HepG2 (cell line): ENCODE results near the gene PRPSAP1. TPM values are rescaled to one million over a fixed set of nuclear protein-coding genes. Genes with fewer than 3 reads are reported as not detected.

ENCODE experiments used
- ELK4 ChIP-seq: sonication (generic); formaldehyde crosslinking; IDR thresholded peaks from 2 replicates; pipeline ENCODE4 v1.9.0; 2021; ENCODE audit warnings: missing genetic modification reagents, borderline replicate concordance
- FOXO1 ChIP-seq: sonication (generic); formaldehyde crosslinking; IDR thresholded peaks from 2 replicates; pipeline ENCODE4 v1.4.0; 2020; ENCODE audit warnings: missing genetic modification reagents
- HOXA5 ChIP-seq: sonication (generic); formaldehyde crosslinking; IDR thresholded peaks from 2 replicates; pipeline ENCODE4 v1.4.0; 2020; ENCODE audit warnings: missing genetic modification reagents
- MAFG ChIP-seq: sonication (generic); formaldehyde crosslinking; IDR thresholded peaks from 2 replicates; pipeline ENCODE4 v1.5.1; 2020; ENCODE audit warnings: mild to moderate bottlenecking, missing genetic modification reagents
- MAFK ChIP-seq, 2 experiments: IDR thresholded peaks in 1 of 2; conservative IDR thresholded peaks in 1 of 2; 2 replicates each; pipeline ENCODE4 v1.6.1; 2011; ENCODE audit warnings: improper control_type of control experiment in 2 of 2, low read length in 2 of 2
- NFKBIZ ChIP-seq: IDR thresholded peaks from 2 replicates; pipeline ENCODE4 v1.6.1; 2018; ENCODE audit warnings: missing genetic modification reagents, missing compliant biosample characterization
- RBFOX2 ChIP-seq: fragments of 200-400 bp; formaldehyde crosslinking; IDR thresholded peaks from 2 replicates; pipeline ENCODE4 v1.6.1; 2017; ENCODE audit warnings: low read depth, mild to moderate bottlenecking, low read length
- RFX3 ChIP-seq: IDR thresholded peaks from 2 replicates; pipeline ENCODE4 v1.6.1; 2016; ENCODE audit warnings: missing biosample characterization, missing genetic modification reagents
- SRSF1 ChIP-seq: fragments of 200-400 bp; formaldehyde crosslinking; optimal IDR thresholded peaks from 2 replicates; pipeline ENCODE3; 2017; ENCODE audit warnings: mild to moderate bottlenecking, low read depth, low read length, moderate library complexity
- ZNF18 ChIP-seq: sonication (generic); formaldehyde crosslinking; IDR thresholded peaks from 2 replicates; pipeline ENCODE4 v1.8.0; 2022; ENCODE audit warnings: mild to moderate bottlenecking, missing genetic modification reagents; ENCODE audit not compliant: insufficient replicate concordance
- ZNF562 ChIP-seq: sonication (generic); formaldehyde crosslinking; IDR thresholded peaks from 2 replicates; pipeline ENCODE4 v1.8.0; 2022; ENCODE audit warnings: missing genetic modification reagents, borderline replicate concordance
- ZNF749 ChIP-seq: sonication (generic); formaldehyde crosslinking; IDR thresholded peaks from 2 replicates; pipeline ENCODE4 v1.8.0; 2022; ENCODE audit warnings: mild to moderate bottlenecking, missing genetic modification reagents, moderate library complexity, borderline replicate concordance
- ZNF766 ChIP-seq: sonication (generic); formaldehyde crosslinking; IDR thresholded peaks from 2 replicates; pipeline ENCODE4 v1.5.0; 2020; ENCODE audit warnings: missing genetic modification reagents, borderline replicate concordance
- ZZZ3 ChIP-seq: sonication (generic); formaldehyde crosslinking; IDR thresholded peaks from 2 replicates; pipeline ENCODE4 v1.4.0; 2020; ENCODE audit warnings: missing genetic modification reagents, mild to moderate bottlenecking, borderline replicate concordance
- polyA plus RNA-seq, 8 experiments: library from polyadenylated mRNA; depleted of rRNA in 3 of 8; stranded (reverse) in 7 of 8; unstranded in 1 of 8; fragments of >200 nt; fragmentation: Illumina TruSeq in 4 of 8; extraction: Trizol in 4 of 8; gene quantifications; 2 replicates each; pipeline versions ENCODE4 v1.2.1 to v1.2.3, GENCODE V29; 2011 to 2016; ENCODE audit warnings: low read depth in 4 of 8, missing spikeins in 1 of 8, mixed read lengths in 1 of 8; ENCODE audit not compliant: insufficient read depth in 1 of 8
- total RNA-seq, 5 experiments: library from RNA; depleted of rRNA; stranded (reverse); fragments of >200 nt; fragmentation: Illumina TruSeq; extraction: Trizol; gene quantifications; 2 replicates each; pipeline ENCODE4 v1.2.3, GENCODE V29; 2016; ENCODE audit warnings: low read depth in 1 of 5
- TF ChIP-seq, protein P1 (sequence below): sonication (generic); formaldehyde crosslinking; conservative IDR thresholded peaks from 2 replicates; pipeline ENCODE4 v1.5.0; 2020; ENCODE audit warnings: missing genetic modification reagents
- TF ChIP-seq, protein P2 (sequence below): sonication (generic); formaldehyde crosslinking; IDR thresholded peaks from one replicate; pipeline ENCODE4 v1.5.1; 2020; ENCODE audit warnings: mild to moderate bottlenecking, missing genetic modification reagents; ENCODE audit errors: not compliant biosample characterization

Gene PRPSAP1
- total and polyA plus RNA-seq, 2 of the 13 experiments (the other 11 are each of a cell fraction or from before 2014, with no cell fraction given): 91.1 to 314 TPM

GRCh38 chr17:76382803-76383545 lies 29.3 kb upstream of the PRPSAP1 start (continued):
- peak; percentile 68 for TF ChIP-seq ZNF18 (CRISPR knock-in tag)
- TF ChIP-seq, protein P1, sequence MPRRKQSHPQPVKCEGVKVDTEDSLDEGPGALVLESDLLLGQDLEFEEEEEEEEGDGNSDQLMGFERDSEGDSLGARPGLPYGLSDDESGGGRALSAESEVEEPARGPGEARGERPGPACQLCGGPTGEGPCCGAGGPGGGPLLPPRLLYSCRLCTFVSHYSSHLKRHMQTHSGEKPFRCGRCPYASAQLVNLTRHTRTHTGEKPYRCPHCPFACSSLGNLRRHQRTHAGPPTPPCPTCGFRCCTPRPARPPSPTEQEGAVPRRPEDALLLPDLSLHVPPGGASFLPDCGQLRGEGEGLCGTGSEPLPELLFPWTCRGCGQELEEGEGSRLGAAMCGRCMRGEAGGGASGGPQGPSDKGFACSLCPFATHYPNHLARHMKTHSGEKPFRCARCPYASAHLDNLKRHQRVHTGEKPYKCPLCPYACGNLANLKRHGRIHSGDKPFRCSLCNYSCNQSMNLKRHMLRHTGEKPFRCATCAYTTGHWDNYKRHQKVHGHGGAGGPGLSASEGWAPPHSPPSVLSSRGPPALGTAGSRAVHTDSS (CRISPR knock-in tag): no peak
- no peak for TF ChIP-seq ZZZ3 (CRISPR knock-in tag)
- TF ChIP-seq ZNF766: no peak; the same call in none of the 2 replicates
- TF ChIP-seq, protein P2, sequence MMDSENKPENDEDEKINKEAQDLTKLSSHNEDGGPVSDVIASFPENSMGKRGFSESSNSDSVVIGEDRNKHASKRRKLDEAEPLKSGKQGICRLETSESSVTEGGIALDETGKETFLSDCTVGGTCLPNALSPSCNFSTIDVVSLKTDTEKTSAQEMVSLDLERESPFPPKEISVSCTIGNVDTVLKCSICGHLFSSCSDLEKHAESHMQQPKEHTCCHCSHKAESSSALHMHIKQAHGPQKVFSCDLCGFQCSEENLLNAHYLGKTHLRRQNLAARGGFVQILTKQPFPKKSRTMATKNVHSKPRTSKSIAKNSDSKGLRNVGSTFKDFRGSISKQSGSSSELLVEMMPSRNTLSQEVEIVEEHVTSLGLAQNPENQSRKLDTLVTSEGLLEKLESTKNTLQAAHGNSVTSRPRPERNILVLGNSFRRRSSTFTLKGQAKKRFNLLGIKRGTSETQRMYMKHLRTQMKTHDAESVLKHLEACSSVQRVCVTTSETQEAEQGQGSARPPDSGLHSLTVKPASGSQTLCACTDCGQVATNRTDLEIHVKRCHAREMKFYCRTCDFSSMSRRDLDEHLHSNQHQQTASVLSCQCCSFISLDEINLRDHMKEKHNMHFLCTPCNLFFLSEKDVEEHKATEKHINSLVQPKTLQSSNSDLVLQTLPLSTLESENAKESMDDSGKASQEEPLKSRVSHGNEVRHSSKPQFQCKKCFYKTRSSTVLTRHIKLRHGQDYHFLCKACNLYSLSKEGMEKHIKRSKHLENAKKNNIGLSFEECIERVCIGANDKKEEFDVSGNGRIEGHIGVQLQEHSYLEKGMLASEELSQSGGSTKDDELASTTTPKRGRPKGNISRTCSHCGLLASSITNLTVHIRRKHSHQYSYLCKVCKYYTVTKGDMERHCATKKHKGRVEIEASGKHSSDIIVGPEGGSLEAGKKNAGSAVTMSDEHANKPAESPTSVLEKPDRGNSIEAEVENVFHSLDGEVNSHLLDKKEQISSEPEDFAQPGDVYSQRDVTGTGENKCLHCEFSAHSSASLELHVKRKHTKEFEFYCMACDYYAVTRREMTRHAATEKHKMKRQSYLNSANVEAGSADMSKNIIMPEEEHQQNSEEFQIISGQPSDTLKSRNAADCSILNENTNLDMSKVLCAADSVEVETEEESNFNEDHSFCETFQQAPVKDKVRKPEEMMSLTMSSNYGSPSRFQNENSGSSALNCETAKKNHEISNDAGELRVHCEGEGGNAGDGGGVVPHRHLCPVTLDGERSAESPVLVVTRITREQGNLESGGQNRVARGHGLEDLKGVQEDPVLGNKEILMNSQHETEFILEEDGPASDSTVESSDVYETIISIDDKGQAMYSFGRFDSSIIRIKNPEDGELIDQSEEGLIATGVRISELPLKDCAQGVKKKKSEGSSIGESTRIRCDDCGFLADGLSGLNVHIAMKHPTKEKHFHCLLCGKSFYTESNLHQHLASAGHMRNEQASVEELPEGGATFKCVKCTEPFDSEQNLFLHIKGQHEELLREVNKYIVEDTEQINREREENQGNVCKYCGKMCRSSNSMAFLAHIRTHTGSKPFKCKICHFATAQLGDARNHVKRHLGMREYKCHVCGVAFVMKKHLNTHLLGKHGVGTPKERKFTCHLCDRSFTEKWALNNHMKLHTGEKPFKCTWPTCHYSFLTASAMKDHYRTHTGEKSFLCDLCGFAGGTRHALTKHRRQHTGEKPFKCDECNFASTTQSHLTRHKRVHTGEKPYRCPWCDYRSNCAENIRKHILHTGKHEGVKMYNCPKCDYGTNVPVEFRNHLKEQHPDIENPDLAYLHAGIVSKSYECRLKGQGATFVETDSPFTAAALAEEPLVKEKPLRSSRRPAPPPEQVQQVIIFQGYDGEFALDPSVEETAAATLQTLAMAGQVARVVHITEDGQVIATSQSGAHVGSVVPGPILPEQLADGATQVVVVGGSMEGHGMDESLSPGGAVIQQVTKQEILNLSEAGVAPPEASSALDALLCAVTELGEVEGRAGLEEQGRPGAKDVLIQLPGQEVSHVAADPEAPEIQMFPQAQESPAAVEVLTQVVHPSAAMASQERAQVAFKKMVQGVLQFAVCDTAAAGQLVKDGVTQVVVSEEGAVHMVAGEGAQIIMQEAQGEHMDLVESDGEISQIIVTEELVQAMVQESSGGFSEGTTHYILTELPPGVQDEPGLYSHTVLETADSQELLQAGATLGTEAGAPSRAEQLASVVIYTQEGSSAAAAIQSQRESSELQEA (CRISPR knock-in tag): peak; percentile 73
- 0 out of 2 replicates have a peak, but pooled peaks have one; percentile 55 for TF ChIP-seq NFKBIZ
- TF ChIP-seq ZNF749 (CRISPR knock-in tag): peak; percentile 61
- TF ChIP-seq MAFG (CRISPR knock-in tag): peak; percentile 53; the same call in 1 of the 2 replicates
- TF ChIP-seq RFX3 (CRISPR knock-in tag): no peak
- no peak for TF ChIP-seq ZNF562 (CRISPR knock-in tag)
- no peak for TF ChIP-seq MAFK (conservative IDR thresholded peaks at IDR 0.05 in 1 of 2, IDR thresholded peaks at IDR 0.05 in 1 of 2; ENCODE audit: low read length in 2 of 2)
- peak; percentile 100 for TF ChIP-seq RBFOX2
- peak; percentile 77; the same call in 1 of the 2 replicates for TF ChIP-seq HOXA5 (CRISPR knock-in tag)
- no peak for TF ChIP-seq ELK4 (CRISPR knock-in tag)
- peak; percentile 88 for TF ChIP-seq SRSF1
- TF ChIP-seq FOXO1: no peak; the same call in 1 of the 2 replicates
